Measurements from ENCODE around the gene PIK3R6.

Gene PIK3R6, protein sequence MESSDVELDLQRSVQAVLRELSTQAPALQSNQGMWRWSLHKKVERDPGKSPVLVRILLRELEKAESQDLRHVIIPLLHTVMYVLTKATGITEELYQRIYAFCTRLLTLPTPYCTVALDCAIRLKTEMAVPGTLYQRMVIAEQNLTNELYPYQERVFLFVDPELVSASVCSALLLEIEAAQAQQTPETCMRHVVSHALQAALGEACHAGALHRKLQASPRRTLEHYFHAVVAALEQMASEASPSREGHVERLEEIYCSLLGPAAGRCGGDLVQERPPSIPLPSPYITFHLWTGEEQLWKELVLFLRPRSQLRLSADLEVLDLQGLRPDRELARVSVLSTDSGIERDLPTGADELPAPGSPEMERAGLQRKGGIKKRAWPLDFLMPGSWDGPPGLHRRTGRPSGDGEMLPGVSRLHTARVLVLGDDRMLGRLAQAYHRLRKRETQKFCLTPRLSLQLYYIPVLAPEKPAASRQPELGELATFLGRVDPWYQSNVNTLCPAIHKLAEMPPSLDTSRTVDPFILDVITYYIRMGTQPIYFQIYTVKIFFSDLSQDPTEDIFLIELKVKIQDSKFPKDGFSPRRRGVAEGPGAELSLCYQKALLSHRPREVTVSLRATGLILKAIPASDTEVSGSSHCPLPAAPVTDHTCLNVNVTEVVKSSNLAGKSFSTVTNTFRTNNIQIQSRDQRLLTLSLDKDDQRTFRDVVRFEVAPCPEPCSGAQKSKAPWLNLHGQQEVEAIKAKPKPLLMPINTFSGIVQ

DNA sequence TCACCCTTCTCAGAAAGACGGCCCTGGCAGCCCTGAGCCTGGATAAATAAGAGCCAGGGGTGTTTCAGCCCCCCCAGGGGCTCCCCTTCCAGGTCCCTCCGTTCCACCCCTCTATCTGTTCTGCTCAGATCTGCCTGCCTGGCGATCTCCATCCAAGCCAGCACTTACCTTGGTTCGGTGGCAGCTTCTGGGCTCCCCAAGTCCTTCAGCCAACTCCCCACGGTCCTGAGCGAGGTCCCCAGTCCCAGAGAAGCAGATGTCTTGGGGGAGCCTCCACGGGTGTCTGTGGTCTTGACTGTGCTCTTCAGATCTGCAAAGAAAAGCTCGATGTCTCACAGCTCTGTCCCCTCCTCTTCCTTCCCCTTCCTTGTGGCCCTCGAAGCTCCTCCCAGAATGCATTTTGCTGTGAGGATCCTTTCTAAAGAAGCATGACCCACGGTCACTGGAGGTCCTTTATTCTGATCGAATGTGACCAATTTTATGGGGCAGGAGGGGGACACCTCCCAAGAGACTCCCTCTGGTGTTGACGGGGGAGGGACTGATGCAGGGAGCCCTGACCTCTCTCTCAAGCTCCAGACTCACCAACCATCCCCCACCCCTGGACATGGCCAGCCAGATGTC is at the start of gene PIK3R6:
PIK3R6 (minus strand) TSS at position 314 of the 621 bp plus-strand sequence. CDS start 17,880 bp downstream, outside the sequence.
- no peak for DNase-seq

DNA sequence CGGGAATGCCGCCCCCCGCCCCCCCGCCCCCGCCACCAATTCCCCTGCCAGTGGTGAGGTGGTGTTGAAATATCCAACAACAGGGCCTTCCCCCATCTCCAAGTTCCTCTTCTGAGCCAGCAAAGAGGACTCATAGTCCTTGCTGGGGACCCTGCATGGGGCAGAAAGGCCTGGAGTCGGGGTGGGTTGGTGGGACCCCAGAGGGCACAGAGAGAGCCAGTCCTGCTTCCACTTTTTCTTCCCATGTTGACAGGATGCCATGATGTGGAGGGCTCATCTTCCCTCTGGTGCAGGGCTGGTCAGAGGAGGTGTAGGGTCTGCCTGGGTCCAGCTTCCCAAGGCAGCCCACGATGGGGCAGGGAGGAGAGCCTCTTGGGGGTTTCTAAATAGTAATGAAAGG is 49.0 kb upstream of the PIK3R6 start:
- DNase-seq = no peak

DNA sequence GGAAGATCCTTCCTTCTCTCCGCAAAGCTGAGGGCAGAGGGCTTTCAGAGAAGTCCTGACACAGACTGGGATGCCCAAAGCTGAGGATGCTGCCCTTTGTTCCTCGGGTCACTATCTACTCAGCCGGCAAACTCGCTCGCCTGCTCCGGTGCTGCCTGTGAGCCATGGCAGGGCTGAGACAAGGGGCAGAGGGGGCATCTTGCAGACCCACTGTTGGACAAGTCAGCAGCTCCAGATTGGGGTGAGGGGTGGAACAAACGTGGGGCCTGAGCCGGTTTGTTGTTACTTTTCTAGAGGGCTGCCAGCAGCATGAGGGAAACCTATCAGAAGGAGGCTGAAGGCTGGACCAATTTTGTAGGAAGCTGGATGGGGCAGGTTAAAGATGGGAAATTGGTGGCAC is 47.1 kb upstream of the PIK3R6 start:
- DNase-seq = no peak

DNA sequence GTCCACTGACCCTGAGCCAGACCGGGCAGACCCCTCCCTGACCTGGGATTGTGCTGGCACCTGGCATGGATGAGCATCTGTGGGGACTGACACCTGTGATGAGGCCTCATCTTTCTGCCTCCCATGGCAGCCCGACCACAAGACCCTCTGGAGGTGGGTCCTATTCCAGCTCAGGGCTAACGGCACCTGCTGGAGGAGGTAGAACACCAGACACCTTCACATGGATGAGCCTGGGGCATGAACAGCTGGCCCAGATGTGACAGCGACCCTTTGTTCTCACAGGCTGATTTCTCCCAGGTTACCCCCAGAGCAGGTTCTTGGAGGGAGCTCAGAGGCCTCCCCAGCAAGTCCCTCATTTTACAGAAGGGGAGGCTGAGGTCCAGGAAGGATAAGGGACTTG is 46.4 kb upstream of the PIK3R6 start:
- DNase-seq = no peak

DNA sequence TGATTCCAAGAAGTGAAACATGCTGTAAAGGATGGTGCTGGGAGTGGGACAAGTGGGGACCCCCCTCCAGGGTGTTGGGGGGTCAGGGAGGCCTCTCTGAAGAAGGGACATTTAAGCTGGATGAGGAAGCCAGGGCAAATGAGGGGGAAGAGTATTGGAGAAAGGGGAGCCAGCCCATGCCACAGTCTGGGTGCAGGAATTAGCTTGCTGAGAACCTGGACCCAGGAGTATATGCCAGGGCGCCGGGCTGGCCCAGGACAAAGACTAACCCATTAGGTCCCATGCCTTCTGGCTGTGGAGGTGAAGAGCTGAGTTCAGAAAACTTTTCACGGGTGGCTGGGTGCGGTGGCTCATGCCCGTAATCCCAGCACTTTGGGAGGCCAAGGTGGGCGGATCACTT is 45.6 kb upstream of the PIK3R6 start:
- no peak for DNase-seq

DNA sequence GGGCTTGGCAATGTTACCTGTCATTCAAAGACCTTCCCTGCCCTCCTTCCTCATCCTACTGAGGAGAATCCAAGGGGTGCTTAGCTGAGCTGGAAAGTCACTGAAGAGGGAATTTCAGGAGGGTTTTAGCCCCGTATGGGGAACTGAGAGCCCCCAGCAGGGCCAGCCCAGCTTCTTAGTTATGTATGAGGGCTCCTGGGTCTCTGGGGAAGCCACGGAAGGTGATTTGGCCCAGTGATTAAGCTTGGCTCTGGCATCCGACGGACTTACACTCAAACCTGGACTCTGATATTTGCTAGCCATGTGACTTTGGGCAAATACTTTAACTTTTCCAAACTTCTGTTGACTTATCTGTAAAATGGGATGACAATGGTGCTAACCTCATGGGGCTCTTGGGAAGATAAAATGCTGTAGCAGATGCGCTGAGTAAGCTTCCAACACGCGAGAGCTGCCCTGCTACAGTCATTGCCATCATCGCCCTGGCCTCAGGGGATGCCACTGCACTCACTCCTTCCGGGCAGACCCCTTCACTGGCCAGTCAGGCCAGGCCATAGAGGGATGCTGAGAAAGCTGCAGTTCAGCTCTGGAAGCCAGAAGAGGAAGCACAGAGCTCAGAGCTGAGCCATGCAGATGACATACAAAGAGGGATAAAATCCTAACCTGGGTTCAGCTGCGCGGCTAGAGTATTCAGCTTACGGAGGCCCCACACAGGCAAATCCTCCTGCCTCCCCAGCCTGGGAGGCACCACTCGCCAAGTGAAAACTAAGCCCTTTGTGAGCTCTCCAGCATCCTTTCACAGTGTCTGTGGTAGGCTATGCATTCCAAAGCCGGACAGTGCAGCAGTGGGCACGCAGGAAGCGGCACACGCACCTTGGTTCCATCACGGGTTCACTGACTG is 44.9 kb upstream of the PIK3R6 start:
- DNase-seq = no peak

DNA sequence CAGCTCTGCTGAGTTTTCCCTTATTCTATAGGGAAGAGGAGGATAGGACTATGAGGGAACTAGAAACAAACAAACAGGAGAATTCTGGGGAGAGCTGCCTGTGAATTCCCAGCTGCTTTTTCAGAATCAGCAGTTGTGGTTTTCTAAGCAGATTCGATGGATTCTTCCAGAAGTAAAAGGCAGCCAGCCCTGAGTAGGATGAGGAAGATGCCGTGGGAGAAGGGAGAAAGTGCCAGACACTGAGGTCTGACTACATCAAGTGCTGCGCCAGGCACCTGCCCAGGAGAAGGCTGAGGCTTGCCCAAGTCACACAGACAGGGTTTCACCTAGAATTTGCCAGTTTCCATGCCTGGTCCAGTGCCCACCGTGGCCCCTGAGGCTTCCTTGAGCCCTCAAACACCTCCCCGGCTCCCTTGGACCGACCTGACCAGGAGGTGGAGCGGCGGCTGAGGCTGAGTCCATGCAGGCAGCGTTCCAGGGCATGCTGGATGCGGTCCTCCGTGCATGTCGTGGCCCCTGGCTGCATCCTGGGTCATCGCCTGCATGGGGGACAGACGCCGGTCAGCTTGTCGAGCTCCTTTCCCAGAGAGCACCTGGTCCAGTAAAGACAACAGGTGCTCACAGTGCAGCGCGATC is 43.6 kb upstream of the PIK3R6 start:
- DNase-seq = no peak

DNA sequence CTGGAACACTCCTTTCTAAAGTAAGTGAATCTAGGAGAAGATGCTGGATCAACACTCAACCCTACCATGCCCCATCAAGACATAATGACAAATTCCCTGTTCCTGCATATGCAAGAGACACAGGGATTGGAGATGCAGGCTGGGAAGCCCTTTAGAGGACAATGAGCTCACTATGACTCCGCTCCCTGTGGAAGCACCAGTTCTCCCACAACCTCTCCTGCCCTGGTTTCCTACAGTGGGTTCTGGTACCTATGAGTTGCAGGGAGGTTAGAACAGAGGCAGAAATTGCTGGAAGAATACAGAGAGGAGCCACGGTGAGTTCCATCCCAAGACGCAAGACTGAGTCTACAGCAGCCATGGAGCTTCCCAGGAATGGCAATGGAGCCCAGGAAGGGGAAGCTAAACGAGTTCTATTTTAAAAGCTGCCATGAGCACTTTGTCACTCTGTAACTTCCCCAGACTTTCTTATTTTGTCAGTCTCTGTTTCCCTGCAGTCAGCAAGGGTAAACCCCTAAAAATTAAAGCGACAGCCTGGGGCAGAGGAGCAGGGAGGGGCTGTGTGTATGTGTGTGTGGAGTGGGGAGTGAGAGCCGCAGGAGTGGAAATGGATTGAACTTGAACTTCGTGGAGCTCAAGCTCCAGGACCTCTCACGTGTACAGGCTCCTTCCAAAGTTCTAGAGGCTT is 42.3 kb upstream of the PIK3R6 start:
- no peak for DNase-seq

DNA sequence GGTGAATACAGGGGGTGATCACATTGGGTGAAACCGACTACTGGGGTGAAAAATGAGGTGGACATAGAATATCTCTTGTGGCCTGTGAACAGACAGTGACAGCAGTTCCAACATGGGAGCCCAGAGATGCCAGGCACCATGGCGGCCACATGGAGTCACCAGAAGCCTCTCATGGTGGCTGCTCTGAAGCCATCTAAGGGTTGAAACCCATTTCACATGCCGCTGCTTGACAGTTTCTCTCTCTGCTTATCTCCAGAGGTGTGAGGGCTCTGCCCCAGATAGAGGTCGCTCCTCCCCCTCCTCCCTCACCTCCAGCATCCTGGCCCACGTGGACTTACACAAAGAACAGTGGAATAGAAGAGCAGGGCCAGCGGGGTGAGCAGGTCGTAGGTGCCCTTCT is 37.9 kb upstream of the PIK3R6 start:
- DNase-seq = no peak

DNA sequence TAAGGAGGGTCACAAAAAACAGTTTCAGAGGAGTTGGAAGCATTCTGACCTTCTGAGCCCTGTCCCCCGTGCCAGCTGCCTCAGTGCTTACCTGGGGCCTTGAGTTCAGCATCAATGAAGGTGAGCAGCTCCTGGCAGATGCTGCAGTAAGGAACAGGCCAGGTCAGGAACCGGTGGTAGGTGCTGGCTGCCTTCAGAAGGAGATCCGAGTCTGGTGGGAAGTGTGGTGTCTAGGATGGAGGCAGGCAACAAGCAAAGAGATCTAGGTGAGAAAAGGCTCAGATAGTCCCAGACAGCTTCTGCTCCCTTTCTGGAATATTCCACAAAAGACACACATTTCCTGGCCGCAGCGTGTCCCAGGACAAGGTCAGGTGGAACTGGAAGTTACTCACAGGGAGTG is 37.2 kb upstream of the PIK3R6 start:
- no peak for DNase-seq

DNA sequence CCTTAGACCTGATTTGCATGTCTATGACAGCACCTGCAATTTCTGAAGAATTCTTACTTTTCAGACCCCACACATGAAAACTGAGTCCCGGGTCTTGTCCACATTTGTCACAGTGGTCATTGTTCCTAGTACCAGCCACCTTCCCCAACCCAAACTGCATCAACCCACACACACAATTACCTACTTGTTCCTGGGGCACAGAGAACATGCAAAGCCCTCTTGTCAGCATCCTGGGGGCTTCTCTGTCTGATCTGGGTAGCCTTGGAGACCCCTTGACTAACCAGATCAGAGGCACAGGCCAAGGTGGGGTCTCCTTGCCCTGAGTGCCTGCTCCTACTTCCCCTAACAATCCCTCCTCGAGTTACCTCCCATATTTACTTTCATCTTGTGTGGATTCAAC is 36.7 kb upstream of the PIK3R6 start:
- DNase-seq = no peak

DNA sequence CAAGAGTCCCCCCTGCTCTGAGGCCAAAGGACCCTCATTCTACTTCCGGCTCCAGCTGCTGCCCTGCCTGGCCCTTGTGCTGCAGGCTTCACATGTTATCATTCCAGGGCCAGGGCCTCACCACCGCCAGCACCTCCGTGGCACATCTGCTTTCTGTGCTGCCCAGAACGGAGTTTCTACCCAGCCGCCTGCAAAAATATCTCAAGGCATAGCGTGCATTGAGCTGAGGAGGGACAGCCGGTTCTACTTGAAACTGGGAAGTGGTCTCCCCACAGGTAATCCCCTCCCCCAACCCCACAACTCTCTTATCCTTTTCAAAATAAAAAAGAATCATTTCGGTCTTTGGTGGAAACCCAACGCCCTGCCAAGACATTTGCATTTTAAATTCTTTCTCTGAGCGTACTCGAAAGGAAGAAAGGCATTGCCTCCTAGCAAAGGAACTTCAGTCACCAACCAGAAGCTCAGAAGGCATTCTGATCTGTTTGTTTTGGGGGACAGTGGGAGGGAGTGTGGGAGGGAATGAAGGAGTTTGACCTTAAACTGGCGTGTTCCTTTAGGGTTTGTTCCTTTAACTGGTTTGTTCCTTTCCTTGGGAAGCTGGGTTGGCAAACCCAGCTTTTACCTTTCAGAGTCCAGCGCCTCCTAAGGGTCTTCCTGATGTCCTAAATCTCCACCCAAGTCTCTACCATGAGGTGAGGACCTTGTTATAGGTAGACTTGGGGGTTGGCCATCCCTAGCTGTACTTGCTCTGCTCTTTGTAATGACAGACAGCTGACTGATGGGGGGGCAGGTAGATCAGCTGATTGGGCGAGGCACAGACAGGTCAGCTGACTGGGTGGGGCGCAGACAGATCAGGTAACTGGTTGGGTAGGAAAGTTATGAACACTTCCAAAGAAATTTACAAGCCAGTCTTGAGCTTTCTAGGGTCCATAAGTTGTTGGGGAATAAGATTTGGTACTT is 33.4 kb upstream of the PIK3R6 start:
- no peak for DNase-seq

DNA sequence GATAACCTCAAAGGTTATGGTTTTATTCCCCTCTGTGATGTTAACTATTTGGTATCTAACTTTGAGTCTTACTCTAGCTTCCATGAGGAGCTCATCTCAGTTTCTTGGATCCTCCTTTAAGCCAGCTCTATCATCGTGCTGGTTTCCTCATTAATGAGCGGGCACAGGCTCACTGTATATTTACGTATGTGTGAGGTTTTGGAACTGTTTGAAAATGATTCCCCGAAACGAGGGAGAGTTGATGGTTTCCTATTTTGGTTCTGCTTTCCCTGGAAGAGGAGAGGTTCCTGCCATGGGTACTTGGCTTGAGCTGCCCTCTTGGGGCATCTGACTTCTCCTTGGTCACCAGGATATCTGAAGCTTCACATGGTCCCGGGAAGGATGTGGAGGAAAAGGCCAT is 32.7 kb upstream of the PIK3R6 start:
- DNase-seq = no peak

DNA sequence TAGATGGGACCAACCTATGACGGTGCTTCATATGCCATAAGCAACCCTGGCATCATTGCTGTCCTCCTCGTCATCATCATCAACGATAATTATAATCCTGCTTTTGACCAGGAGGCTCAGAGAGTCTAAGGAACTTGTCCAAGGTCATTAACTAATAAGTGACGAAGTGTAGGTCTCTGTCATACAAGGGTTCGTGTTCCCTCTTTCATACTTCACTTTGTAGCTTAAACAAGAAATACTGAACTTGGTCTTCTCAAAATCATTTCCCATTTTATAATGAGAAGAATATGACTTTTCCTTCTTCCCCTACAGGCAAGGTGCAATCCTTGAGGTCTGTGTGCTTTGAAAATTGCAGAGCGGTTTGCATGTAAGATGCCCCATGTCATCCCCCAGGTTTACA is 31.2 kb upstream of the PIK3R6 start:
- no peak for DNase-seq

DNA sequence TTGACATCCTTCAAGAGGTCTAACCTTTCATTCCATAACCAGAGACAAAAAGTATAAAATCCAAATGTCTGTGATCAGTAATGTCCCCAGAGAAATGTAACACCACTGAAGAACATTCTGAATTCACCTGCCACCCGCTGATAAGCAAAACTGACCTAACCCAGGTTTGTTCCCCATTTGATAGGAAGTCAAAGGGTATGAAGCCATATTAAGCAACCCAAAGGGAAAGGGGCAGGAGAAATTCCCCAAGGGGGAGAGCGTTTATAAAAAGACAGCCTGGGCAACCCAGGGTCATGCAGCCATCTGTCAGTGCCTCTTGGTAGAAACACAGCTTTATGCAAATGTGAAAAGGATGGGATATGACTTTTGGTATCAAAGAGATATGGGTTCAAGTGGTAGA is 30.7 kb upstream of the PIK3R6 start:
- DNase-seq = no peak

DNA sequence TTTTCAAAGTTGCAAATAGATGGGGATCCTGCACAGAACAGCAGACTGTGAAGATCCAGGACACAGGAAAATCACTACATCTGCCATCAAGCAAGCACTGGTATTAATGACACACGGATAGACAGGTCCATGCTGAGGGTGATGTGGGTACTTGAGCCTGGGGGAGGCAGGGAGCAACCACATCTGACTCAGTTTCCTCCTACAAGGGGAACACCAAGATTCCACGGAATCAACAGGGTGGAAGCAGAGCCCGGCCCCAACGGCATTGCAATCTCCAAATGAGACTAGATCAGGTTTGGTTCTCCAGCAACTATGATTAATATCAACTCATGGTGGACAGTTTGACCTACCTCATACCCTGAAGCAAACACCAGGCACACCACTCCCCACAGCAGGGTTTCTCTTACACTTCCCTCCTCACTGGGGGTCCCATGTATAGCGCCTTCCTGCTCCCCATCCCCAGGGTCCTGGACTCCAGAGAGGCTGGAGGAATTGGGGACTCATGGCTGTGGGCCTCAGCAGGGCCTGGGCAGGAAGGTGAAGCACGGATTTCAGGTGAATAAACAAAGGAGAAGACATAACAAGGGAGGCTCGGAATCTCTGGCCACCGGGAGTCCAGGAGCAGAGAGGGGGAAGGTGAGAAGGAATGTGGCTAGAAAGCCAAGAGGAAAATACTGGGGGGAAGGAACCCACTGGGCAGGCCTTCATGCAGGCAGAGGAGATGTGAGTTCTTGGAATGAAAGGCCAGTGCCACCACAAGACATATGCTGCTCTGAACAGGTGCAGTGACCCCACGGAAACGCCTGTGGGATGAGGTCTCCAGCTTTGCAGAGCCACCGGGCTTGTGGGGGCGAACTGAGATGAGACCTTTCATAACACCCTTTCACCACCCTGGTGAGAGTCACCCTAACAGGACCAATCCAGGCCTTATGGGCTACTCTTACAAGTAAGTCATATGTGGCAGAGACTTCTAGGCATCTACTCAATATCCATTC is 29.5 kb upstream of the PIK3R6 start:
- DNase-seq = no peak

DNA sequence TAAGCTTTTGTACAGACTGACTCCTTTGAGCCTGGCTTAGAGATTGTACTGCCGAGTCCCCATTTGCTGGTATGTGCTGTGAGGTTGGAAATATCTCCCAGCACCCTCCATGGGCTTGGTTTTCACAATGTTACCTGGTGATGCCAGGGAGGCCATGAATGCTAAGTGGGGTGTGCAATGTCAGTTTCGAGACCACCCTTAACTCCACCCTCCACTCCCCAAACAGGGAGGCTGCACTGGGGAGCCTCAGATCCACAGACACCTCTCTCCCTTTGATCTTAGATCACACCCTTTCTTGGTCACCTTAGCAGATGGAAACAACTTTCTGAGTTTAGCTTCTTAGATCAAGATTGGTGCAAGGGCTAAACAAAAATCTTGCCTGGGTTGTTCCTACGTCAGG is 28.6 kb upstream of the PIK3R6 start:
- no peak for DNase-seq

DNA sequence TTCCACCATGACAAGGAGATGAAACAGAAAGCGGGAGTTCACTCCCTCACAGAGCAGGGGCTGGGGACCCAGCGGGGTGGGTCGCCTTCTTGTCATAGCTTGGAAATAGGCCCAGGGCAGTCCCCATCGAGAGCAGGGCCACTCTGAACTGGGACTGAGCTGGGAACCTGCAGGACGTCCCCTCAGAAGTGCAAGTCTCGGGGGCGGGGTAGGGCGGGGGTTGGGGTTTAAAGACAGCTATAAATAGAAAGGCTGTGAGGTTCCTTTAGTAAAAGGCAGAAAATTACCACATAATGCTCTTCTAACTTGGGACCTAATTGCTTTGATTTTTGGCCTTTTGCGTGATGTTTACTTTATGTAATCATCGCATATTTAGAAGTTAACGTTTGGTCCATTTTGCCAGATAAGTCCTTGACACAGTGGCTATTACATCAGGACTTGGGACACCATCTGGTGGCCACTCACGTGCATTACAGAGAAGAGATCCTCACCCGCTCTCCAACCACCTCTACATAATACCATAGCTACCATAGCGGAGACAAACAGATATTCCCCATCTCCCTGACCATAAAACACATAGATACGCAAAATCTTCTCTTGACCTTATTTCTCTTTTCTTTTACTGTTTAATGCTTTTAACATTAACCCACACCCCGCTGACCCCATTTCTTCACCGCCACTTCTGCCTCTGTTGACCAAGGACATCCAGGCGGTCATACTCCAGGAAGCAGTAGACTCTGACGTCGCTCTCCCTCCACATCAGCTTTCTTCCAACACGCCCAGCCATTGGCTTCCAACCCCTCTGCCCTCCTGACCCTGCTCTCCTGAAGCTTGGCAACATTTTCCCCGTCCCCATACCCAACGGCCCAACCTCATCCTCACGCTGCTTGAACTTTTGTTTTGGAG is 27.5 kb upstream of the PIK3R6 start:
- DNase-seq = peak; percentile 48

Data from RPMI8226 (cell line).